LHCN-M2 (cell line): Measurements from ENCODE around the gene BAG5. TPM values are rescaled to one million over a fixed set of nuclear protein-coding genes. Genes with fewer than 3 reads are reported as not detected.

Experiments used
- DNase-seq: peaks from one replicate; pipeline ENCODE4 v3.0.0-alpha.2; 2012; ENCODE audit warnings: low read depth
- total RNA-seq: library from RNA; depleted of rRNA; stranded (reverse); fragments of >200 nt; gene quantifications from 2 replicates; pipeline ENCODE4 v1.2.3, GENCODE V29; 2014

The BAG5 gene
- total RNA-seq, 1 experiment from 2014 or later, result 33.8 TPM

DNA sequence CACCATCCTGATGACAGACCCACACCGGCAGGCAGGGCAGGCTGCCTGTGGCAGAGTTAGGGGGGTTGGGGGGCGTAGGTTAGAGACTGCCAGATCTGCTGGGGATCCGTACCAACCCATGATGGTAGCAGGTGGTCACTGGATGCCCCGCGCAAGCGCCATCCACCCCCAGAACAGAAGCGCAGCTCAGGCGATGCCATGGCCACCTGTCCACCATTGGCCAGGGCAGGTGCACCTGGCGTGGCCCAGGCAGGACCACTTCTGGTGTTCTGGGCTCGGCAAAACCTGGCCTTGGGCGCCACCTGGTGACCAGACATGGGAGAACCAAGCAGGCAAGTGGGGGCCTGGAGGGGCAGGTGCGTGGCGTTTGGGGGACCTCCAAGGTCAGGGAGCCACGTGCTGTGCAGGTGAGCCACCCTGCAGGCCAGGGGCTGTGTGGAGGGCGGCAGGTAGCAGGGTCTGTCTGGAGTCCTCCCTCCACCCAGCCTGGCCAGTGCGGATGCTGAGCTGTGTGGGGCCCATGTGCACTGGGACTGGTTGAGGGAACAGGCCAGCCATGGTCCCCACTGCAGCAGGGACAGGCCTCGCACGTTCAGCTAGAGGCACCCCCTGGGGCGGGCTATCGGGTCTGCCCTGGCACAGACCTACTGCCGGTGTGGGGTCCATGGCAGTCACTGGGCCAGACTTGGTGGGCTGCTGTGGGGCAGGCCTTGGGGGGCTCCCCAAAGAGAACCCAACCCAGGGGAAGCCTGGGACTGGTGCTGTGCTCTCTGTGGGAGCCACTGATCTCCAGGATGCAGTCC lies 15.6 kb downstream of the BAG5 start:
- DNase-seq, result peak; percentile 48

DNA sequence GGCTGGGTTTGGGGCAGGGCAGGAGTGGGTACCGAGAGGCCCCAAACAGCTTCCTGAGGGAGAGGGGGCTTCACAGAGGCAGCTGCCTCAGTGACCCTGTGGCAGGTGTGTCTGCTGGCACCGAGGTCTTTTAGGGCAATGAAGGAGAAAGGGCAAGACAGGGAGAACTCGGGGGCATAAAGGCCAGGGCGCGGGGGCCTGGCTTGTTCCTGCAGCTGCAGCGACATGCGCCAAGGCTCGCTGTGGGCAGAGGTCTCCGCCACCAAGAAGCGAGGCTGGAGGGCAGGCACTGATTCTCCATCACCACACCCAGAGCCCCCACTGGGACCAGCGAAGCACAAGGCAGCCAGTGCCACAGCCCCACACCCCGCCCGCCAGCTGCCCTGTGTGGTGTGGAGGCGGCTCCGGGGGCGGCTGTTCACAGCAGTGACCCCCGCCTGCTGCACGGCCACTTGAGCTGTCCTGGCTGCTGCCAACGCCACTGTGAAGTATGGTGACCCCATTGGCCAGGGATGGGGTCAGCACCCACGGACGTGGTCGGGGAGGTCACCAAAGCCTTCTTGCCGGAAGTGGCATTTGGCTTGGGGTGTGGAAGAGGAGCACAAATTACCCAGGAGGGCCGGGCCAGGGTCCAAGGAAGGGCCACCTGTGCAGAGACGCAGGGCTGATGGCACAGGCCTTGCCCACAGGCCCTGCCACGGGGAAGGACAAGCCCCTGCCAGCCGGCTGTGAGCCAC lies 16.4 kb downstream of the BAG5 start:
- DNase-seq, result no peak

DNA sequence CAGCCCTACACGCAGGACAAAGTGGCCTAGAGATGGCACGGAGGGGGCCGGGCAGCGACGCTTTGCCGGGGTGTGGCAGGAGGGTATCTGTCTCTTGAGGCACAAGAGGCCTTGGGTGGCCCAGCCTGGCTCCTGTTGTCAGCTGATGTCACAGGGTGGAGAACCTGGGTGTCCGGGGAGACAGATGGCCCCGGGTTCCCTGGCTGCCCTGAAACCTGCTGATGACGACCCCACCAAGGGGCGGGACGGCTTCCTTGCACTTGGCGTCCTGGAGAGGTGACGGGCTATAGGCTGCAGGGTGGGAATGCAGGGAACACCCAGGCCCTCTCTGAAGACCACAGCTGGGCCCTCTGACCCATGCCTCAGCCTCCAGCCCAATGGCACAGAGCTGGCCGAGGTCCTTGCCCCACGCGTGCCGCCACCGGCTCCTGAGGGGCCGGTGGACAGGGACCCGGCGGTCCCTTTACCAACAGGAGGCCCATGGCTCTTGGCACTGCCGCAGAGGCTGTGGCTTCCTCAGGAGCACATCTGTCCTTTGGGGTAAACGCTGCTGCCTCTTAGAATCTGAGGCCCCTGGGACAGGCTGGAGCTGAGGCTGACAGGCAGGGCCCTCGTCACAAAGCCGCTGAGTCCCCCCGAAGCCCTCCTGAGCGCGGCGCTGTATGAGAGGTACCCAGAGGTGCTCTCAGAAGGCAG lies 17.1 kb downstream of the BAG5 start:
- DNase-seq, result no peak

DNA sequence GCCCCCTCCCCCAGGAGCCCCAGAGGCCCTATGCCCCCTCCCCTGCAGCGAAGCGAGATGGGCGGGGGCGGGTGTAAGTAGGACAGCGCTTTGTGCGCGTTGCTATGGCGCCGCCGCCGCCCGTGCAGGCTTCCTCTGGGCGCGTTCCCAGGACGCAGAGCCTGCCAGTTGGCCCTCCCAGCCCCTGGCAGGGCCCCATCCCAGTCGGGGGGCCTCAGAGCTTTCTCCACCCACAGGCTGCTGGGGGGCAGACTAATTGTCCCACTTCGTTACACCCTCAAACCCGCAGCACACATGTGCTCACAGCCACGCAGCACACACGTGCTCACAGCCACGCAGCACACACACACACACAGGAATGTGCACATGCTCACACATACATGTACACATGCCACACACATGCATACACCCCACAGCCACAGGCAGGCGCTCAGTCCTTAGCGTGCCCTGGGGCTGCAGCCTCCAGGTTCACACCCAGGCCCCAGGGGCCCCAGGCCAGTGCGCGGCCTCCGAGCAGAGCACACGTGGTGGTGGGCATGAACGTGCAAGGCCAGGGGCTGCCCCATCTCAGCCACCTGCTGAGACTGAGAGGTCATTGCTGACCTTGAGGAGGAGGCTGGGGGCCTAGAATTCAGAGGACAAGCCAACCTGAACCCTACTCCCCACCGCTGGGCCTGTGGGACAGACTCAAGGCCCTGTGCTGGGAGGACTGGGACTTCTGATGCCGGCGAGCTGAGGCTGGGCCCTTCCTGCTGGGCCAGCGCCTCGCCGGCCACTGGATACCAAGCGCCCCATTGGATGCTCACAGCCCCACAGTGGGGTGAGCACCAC lies 17.9 kb downstream of the BAG5 start:
- DNase-seq, result no peak

DNA sequence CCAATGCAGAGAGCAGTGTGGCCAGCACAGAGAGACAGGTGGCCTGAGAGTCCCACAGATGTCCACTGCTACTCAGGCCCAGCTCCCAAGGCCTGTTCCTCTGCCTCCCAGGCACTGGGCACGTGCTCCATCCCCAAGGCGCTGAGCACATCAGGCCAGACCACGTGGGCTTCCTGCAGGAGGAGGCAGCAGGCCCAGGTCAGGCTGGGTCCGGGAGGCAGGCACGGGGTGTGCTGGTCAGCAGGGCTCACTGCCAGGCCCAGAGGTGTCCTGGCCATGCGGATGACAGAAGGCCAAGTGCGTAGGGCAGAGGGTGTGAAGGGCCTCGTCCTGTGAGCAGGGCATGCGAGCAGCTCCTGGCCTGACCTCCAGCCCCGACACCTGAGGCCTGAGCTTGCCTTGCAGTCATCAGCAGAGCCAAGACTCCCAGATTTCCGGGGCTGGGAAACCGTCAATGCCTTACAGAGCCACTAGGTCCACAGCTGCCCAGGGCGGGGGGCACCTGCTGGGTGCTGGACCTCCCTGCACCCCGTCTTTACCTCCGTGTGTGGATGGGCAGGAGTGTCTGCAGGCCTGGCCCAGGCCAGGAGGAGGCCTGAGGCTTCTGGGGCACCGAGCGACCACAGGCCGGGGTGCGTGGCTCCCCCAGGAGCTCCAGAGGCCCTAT lies 18.6 kb downstream of the BAG5 start:
- no peak for DNase-seq

DNA sequence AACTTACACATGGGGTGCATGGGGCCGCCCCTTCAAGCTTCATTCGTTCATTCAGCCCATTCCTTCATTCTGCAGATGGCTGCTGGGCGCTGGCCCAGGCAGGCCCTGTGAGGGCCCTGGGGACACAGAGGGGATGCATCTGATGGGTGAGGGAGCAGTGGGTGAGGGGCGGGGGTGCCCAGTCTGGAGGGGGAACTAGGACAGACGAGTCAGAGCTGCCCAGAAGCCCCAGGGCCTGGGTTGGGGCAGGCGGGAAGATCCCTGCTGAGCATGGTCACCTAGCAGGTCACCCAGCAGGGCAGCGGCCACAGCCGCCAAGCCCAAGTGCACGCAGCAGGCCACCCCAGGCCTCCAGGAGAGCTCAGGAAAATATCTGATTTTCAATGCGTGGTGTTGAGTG lies 19.3 kb downstream of the BAG5 start:
- DNase-seq, result no peak

DNA sequence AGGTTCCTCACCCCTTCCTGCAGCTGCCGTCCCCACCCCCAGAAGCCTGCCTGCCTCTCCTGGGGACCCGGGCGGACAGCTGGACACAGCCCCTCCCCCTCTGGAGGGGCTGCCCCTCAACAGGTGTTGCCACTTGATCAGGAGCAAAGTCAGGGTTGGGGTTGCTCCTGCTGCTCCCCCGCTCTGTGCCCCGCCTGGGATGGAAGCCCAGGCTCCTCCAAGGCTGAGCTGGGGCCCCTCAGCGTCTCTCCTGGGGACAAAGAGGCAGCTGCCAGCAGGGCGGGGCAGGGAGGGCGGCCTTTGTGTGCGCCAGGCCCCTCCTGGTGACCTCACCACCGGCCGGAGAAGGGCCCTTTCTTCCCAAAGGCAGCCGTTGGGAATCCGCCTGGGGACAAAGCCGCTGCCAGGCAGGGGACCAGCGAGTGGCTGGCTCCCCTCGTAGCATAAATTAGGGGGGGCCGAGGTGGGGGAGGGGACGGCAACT lies 19.8 kb downstream of the BAG5 start:
- peak; percentile 93 for DNase-seq

DNA sequence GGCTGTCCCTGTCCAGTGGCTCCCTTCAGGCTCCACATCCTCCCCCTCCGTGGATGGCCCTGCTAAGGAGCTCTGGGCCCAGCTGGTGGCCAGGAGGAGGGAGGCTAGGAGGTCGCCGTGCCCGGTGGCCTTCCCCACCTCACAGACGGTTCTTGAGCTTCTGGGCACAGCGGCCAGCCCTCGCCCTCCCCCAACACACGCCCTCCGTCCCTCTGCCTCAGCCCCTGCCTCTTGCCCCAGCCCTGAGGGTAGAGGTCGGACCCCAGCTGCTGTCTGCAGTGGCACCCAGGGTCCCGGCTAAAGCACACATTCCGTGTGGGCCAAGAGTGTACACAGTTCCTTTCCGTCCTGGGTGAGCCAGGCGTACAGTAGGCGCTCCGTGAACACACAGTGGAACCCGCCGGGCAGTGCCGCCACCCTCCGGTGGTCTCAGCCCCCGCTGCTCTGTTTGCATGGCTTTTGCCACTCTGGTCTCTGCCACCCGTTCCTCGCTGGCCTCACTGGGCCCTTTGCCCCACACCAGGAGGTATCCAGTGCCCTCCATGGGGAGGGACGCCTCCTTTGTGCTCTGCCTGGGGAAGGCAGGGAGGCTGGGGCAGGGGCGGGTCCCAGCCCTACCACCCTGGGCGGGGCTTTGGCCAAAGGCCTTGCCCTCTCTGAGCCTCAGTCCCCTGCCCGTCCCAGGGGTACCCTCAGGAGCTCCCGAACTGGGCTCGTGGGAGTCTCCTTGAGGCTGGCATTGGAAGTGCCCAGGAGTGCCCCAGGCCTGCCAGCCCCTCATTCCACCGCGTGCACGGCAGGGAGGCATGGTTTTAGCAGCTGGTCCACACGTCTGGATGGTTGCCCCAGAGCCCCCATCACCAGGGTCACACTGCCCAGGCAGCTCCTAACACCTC lies 20.5 kb downstream of the BAG5 start:
- no peak for DNase-seq

DNA sequence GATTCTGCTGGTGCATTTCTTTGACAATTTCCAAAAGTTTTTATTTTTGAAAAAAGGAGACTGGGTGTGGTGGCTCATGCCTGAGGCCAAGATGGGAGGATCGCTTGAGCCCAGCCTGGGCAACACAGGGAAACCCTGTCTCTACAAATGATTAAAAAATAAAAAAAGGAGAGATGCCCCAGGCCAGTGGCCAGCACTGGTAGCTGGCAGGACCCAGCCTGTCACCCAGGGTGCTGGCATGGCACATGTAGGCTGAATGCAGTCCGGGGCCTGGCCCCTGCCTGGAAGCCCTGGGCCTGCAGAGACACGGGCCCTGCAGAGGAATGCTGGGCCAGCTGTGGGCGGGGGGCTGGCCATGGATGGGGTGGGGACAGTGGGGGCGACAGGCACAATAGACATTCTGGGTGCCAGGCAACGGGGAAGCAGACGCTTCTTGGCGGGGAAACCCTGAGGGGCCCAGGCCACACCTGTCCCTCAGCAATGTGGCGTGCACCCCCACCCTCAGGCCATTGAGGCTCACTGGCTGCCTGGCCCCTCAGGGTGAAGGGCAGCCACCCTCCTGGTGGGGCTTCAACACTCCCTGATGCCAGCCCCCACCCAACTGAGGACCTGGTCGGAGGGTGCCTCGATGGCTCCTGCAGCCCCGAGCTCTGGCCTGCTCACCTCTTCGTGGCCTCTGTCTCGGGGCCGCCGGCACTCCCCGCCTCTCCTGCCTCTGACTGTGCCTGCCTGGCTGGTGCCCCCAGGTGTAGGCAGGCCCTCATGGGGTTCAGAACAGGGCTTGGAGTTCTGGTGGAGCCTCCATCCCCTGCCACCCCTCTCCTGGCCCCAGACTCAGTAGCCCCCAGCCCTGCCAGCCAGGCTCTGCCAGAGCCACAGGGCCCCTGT lies 21.4 kb downstream of the BAG5 start:
- DNase-seq, result no peak

DNA sequence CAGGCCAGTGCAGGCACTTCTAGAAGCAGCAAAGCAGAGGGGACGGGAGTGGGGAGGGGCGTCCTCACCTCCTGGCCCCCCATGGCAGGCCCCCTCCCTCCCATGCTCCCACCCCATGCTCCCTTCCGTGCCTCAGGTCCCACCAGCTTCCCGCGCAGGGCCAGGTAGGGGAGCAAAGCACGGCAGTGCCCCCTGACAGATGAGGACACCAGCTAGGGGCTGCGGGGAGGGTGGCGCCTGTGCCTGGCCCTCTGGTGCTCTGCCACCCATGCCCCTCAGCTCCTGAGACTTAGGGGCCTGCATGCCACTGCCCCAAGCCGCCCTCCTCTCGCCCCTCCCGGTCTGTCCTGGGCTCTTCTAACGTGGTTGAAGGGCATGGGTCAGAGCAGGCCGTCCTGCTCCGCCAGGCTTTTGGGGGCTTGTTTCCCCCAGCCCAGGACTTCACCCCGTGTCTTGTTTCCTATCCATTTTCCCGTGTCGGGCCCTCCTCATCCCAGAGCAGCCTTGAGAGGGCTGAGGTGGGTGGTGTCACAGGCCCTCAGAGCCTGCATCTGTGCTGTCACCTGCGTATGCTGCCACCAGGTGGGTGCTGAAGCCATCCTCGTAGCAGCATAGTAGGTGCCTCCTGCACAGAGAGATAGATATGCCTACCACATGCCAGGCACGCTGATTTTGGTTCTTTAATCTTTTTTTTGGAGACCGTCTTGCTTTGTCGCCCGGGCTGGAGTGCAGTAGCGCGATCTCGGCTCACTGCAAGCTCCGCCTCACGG lies 23.2 kb downstream of the BAG5 start:
- DNase-seq, result no peak

DNA sequence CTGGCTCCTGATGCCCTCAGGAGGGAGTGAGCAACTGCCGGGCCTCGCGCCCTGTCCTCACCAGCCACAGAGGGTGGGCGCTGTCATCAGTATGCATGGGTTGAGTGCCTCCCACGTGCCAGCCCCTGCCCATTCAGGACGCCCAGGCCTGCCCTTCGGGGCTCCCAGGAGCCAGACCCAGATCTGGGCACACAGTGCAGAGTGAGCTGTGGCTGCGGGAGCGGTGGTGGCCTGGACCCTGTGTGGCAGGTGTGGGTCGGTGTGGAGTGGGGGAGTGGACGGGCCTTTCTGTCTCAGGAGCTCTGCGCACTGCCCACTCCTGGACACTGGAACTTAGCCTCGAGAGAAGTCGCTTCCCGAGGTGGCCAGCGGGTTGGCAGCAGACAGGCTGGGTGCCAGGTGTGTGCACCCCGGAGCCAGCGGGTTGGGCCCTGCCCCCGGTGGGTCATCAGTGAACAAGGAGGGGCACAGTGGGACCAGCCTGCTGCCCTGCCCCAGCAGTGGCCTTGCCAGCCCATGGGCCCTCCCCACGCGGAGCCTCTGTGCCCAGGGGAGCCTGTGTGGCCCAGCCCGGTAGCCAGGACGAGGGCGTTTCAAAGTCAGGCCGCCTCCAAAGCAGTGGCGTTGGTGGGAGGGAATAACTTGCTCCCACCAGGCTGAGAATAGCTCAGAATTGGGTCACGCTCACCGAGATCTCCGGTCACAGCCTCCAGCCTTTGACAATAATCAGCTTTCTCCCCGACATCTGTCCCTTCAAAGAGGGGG lies 24.0 kb downstream of the BAG5 start:
- no peak for DNase-seq

DNA sequence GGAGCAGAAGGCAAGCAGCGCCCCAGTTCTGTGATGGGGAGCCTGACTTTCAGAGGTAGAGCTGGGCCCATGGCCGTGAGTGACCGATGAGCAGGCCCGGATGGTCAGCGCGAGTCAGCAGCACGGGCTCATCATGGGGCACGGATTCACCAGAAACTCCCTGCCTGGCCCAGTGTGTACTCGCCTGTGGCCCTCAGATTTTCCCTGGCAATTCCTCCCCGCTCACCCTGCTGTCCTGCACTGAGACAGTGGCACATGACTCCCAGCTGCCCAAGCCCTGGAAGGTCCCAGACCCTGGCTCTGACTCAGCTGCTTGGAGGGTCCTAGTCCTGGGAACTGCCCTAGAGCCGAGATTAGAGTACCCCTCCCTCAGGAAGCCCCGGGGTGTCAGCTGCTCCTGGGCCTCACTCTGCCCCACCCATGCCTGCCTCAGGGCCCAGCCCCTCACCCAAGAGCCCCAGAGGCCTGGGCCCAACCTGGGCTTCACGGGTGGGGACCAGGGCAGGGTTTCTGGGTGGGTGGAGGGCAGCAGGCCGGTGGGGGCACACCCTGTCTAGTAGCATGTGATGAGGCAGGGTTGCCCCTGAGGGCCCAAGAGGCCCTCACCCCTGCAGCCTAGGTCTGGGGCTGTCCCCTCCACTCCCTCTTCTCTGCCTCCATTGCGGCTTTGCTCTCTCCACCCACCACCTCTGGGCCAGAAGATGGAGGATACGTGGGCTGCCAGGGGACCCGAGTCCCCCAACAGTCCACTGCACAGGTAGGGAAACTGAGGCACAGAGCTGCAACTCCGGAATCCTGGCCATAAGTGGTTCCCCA lies 25.1 kb downstream of the BAG5 start:
- DNase-seq, result peak; percentile 69

DNA sequence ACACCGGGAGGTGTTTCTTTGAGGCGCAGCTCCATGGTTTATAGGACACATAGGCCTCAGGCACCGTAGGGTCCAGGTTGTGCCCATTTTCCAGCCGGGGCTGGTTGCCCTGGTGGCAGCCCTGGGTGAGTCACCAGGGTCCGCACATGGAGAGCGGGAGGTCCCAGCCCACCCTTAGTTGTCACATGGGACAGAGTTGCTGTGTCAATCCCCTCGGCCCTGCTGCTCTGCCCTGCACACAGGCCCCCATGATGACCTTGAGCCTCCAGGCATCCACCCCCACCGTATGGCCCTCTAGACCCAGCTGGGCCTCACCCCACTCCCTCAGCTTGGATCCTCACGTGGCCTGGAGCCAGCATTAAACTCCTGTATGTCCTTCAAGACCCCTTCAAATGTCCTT lies 25.8 kb downstream of the BAG5 start:
- DNase-seq, result no peak

DNA sequence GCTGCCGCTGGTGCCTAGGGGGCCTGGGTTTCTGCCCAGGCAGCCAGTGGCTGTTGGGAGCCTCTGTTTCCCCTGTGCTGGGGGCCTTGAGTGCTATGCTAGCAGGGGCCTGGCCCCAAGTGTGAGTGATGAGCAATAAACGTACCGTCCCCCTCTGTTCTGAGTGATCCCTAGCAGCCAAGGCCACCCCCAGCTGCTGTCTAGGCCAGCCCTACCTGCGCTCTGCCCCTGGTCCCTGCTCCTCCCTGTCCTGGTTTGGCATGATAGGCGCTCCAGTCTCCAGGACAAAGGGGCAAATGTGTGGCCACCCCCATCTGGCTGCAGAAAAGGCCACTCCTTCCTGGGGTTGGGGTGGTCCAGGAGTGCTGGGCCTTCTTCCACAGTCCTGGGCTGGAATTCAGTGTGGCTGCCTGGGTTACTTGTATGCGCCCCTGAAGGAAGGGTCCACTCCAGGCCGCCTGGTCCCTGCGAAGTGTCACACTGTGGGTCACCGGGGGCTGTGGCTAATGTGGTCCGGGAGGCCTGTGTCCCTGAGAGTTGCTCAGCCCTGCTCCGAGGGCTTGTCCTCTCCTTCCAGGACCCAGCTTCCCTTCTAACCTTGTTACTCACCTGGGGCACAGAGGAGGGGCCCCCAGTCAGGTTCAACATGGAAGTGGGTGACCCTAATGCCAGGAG lies 26.4 kb downstream of the BAG5 start:
- DNase-seq, result no peak

DNA sequence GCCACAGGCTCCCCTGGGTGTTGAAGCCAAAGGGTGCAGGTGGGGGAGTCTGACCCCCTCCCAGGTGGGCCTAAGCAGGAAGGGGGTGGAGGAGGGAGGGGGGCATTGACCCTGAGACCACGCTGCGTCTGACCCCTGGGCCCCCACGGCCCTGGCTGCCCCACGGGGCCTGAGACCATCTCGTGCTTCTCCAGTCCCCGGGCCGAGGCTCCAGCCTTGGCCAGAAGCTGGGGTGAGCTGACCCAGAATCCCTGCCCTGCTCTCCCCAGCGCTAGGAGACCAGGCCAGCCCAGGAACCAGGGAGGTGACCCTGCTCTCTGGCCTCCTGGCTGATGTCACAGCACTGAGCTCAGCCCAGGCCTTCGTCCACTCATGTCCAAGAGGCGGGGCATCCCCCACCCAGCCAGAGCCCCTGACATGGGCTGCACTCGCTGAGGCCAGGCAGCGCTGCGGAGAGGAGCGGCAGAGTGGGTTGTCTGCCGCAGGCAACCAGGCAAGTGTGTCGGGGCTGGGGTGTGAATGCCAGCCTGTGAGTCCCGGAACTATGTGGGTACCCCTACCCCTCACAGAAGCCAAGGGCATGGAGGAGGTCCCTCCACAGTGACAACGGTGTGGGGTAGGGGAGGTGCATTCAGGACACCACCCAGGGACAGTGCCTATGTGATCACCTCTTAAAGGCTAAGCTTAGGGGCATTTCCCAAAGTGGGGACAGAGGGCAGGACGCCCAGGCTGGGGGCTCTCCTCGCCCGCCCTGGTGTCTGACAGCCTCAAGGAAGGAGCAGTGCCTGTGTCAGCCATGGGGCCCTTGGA lies 27.2 kb downstream of the BAG5 start:
- DNase-seq, result no peak
